ENCODE data around the gene IGLON5. TPM values are rescaled to one million over a fixed set of nuclear protein-coding genes. Genes with fewer than 3 reads are reported as not detected.

The IGLON5 gene
- polyA plus RNA-seq, 3 donors = 1.9 to 4.7 (median 3.5) TPM

DNA sequence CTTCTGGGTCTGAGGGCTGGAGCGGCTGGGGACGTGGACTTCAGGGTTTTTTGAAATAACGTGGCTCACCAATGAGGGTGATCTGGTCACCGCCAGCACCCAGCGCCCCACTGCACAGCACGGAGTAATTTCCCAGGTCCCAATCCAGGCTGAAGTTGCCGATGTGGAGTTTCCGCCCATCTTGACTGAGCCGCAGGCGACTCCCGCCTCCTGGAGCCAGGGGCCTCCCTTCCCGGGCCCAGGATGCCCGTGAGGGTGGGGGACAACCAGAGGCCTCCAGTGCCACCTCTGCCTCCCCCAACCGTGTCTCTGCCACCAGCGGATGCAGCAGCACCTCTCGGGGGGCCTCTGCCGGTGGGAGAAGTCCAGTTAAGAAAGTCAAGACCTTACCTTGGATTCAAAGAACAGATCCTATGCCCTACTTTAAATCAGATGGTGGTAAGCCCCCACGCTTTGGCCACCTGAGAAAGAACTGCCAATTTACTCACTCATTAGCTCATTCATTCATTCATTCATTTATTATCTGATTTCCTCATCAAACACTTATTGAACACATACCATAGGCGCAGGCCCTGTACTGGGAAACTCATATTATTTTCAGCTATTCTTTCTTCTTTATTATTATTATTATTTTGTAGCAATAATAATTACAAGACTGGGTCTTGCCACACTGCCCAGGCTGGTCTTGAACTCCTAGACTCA, 26.6 kb downstream of the IGLON5 start:
- no peak for DNase-seq

DNA sequence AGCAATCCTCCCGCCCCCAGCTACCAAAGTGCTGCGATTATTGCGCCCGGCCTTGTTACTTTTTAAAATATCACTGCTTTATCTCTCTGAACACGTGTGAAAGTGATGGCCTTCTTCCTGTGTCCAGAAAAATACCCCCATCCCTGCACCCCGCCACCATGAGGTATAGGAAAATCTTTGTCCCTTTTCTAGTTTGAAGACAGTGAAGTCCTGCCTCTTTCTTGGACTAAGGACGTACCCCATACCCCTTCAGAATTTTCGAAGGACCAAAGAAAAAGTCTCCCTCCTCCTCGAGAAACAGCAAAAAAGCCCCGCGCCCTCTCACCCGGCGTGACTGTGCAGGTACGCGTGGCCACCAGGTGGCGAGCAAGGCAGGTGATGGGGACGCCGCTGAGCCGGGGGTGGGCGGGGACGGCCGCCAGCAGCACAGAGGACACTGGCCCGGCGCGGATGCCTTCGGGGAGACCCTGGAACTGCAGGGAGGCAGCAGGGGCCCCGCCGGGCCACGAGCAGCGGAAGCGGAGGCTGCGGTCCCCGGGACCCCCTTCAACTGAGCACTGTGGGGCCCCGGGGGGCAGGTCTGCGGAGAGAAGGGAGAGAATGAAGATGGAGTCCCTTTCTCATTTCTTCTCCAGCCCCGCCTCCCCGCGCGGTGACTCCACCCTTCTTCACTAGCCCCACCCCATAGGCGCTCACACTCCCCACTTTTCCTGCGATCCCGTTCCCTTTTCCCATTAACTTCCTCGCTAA, 27.3 kb downstream of the IGLON5 start:
- DNase-seq = peak; percentile 80

DNA sequence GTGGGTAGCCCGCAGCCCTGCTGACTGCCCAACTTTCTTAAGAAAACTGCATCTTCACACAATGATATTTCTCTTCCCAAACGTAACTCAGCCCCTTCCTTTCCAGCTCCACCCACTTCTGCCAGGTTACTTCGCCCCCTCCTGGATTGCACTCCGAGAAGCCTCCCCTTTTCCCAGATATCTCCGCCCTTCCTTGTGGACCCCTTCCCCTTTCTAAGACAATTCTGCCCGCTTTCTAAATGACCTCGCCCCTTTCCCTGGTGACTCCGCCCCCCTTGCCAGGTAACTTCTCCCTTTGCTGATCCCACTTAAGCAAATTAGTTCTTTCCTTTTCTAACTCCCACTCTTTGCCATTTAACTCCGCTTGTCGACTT, 27.9 kb downstream of the IGLON5 start:
- DNase-seq = no peak

DNA sequence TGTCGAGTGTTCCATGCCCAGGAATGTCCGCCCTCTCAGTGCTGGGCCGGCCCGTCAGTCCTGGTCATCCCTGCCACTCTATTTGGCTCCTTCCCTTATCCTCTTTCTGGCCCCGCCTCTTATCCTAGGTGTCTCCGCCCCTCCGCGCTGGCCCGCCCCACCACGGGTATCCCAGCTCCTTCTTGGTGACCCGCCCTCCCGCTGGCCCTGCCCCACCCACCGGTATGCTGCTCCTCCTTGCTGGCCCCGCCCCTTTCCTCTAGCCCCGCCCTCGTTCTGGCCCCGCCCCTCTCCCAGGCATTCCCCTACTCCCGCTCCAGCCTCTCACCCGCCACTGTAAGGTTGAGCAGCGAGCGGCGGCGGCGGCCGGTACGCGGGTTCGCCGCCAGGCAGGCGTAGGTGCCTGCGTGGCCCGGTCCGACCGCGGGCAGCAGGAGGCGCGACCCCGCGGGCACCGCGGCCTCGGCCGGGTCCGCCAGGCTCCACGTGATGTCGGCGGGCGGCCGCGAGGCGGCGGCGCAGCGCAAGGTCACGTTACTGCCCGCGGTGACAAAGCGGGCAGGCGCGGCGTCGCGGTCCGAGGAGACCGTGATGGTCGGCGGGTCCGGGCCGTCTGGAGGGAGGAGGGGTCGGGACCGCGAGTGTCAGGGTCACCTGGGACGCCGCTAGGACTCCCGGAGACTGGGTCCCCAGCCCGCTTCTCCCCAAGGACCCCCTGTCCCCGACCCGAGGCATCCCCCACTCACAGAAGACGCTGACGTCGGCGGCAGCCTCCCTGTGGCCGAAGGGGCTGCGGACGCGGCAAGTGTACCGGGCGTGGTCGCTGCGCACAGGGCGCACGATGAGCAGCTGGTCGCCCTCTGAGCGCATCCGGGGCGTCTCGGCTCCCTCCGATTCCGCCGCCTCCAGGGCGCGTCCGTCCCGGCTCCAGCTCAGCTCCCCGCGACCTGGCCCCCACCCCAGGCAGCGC, 28.5 kb downstream of the IGLON5 start:
- DNase-seq = peak; percentile 93

DNA sequence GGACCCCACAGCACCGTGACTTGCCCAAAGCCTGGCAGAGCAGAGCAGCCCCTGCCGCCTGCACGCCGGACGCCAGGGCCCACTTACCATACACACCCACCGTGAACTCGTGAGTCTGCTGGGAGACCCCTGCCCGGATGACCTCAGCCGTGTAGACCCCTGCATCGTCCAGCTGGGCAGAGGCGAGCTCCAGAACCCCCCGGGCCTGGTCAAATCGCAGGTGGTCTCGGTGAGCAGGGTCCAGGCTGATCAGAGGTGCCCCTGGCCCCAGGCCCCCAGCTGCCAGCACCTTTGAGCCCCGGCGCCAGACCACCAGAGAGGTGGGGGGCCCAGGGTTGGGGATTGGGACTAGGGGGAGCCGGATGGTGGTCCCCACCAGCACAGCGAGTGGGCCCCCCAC, 29.6 kb downstream of the IGLON5 start:
- no peak for DNase-seq

DNA sequence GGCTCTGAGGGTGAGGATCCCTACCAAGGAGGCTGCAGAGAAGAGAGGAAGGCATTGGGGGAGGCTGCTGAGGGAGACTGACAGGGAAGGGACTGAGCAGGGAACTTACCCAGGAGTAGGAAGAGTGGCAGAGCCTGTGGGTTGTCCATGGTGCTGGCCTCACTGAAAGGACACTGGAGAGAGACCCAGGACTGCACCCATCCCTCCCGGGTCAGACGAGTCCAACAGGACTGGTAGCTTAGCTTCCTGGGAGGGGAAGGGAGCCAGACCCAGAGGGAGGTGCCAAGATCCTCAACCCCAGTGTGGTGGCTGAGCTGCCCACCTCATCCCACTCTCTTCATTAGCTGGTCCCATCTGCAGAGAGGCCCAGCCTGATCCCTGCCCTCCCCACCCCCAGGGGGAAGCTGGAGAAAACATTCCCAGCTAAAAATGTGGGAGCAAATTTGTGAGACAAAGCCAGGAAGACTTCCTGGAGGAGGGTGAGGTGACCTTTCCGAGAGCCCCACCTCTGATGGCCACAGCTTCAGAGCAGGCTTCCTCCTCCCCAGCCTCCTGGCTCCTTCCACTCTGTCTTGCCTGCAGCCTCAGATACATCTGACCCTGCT, 30.6 kb downstream of the IGLON5 start, which contains the start of gene VSIG10L:
VSIG10L (minus strand) TSS at position 164 of the 605 bp plus-strand sequence; CDS start at position 149, 15 bp downstream.
- no peak for DNase-seq

DNA sequence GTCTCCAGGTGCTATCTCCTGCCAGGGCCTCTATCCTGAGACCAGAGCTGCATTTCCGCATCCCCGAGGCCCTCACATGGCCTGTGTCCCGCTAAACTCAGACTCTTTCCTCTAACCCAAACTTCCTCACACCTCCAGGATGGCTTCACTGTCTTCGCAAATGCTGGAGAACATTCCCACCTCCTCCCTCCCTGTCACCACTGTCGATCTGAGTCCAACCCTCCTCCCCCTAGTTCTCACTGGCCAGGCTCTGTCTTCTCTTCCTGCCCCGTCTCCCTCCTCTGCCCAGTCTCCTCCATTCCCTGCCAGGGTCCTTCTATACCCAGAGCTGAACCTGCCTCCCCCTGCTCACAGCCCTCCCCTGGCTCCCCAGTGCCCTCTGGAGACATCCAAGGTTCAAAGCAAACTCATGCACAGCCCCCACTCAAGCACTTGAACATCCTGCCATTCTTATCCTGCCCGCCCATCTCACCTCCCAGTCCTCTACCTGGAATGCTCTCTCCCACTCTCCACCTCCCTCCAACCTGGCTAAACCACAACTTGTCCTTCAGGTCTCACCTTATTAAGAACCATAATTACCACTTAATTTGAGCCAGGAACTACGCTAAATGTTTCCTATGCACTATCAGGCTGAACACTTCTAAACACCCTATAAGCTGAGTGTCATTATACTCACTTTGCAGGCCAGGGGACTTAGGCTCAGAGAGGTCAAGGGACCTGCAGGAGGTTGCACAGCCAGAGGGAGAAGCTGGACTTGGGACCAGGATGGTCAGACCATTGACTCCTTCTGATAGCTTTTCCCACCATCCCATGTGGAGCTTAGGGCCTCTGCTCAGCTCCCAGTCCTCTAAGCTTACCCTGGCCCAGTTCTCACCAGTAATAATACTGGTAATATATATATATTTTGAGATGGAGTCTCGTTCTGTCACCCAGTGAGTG, 31.5 kb downstream of the IGLON5 start:
- no peak for DNase-seq

DNA sequence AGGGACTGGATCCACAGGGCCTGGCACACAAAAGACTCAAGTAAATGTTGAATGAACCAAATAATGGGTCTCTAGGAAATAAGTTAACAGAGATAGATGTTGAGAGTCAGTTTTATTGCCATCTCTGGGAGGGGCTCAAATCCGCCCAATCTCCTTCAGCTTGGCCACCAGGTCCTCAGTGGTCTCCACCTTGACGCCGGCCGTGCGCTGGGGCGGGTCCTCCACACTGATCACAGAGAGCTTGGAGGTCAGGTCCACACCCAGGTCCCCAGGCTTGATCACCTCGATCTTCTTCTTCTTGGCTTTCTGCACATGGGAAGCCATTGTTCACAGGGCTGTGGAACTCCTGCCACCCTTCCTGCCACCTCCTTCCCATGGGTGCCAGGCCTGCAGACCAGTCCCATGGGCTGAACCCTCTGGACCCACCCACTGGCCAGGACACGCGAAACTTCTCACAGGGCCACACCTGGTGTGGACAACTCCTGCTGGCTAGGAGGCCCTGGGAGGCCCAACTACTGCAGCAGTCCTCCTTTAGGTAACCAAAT, 33.7 kb downstream of the IGLON5 start:
- DNase-seq = no peak

DNA sequence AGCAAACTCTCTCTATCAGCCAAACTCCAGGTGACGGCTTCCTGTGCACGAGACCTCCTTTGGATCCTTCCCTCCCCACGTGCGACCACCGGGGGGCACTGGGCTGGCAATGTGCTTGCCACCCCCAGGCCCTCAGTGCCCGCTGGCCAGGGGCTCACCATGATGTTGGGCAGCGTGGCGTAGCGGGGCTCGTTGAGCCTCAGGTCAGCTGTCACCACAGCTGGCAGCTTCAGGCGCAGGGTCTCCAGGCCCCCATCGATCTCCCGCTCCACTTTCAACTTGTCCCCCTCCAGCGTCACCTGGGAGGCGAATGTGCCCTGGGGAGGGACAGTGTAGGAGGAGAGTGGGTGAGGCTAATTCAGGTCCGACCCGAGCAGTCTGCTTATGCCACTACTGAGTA, 35.3 kb downstream of the IGLON5 start:
- DNase-seq = no peak

DNA sequence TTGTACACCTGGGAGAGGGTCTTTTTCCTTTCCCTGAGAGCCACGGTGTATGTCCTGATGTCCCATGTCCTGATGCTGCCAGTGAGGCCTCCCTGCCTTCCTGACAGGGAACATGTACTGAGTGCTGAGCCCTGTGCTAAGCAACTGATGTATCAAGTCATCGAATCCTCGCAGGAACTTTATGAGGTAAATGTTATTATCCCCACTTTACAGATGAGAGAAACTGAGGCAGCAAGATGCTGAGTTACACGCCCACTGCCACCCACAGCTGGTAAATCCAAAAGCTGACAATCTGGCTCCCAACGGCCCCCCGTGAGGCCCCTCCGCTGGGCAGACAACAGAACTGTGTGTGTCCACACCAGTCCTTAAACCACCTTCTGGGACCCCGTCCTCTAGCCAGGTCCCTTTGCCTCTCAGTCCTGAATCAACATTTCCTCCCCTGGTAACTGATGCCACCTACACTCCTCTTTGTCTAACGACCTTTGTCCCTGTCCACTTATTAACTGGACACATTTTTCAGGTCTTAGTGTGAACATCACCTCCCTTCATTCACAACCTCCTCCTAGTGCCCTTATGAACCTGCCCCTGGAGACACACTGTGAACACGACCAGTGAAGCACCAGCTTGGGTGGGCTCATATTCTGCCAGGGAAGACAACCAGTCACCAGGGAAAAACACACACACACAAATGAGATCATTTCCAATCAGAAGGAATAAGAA, 35.9 kb downstream of the IGLON5 start:
- DNase-seq = no peak

DNA sequence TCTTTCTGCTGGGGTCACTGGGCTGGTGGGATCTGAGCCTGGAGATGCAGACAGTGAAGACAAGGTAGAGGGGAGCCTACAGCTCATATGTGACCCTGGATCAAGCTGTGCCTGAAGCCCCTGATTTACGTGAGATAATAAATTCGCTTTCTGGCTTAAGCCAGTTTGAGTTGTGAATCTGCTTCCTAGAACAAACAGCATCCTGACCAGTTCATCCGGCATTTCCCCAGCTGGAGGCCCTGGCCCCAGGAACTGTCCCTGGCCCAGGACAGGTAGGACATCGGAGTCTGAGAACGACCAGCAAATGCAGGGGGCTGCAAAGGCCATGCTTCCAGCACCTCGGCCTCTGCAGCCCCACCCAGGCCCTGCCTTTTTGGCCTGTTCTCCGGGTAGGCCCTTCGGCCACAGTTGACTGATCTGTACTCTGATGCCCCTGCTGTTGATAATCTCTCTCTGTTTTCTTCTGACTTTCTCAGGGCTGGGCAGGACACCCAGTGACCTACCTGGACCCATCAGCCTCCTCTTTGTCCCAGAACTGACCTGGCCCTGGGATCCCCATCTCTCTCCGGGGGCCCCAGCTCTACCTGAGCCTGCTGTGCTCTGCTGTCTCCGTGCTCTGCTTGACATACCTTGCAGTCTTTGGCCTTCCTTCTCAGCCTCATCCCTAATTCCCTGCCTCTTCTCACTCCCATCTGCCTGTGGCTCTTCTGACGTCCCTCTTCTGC, 40.0 kb downstream of the IGLON5 start:
- DNase-seq = no peak

DNA sequence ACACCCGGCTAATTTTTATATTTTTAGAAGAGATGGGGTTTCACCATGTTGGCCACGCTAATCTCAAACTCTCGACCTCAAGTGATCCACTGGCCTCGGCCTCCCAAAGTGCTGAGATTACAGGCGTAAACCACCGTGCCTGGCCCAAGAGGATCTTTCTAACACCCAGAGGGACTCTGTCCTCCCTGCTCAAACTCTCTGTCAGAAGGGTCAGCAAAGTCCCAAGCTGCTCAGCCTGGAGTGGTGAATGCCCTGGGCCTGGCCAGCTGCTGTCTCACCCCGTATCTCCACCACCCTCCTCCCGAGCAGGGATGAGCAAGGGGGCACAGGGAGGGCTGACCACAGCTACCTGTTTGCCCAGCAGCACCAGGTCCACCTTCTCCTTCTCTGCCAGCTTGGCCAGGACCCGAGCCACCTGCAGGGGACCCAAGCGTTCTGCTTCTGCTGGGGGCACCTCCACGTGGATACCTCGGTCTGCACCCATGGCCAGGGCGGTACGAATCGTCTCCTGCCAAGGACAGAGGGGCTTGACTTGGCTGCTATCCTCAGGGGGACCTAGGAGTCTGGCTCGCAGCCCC, 41.4 kb downstream of the IGLON5 start:
- no peak for DNase-seq

DNA sequence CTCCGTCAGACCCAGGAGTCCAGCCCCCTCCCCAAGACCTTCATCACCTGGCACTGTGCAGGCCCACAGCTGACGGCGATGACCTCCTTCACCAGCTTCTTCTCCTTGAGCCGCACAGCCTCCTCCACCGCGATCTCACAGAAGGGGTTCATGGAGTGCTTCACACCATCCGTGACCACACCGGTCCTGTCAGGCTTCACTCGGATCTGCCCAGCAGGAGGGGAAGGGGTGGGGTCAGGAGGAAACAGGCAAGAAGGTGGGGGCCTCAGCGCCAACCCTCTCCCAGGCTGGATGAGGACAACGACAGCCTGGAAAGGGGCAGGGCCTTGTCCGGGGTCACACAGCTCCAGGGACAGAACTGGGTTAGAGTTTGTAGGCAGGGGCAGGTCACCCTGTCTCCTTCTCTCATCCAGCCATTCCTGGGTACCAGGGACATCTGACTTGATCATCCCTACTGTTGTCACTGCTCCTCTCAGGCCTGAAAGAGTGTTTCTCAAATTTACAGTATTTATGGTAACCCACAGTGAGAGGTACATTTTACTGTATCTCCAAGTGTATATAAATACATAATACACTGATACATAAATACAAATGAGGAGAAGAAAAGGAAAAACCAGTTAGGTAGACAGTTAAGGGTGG, 42.8 kb downstream of the IGLON5 start:
- DNase-seq = no peak

DNA sequence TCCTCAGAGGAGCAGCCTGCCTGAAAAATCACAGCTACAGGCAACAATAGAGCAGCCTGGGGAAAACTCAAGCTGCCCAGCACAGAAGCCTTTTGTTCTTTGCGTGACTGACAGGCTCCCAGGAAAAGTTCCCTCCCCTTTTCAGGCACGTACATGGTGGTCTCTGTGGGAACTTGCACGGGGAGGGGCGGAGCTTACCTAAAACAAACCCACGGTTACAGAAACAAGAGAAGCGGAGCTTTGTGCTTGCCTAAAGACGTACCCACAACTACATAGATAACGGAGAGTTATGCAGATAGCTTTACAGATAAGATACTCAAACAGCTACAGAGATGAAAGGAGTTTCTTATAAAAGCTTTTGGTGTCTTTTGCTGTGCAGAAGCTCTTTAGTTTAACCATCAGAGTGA, 43.3 kb downstream of the IGLON5 start:
- DNase-seq = peak; percentile 52

DNA sequence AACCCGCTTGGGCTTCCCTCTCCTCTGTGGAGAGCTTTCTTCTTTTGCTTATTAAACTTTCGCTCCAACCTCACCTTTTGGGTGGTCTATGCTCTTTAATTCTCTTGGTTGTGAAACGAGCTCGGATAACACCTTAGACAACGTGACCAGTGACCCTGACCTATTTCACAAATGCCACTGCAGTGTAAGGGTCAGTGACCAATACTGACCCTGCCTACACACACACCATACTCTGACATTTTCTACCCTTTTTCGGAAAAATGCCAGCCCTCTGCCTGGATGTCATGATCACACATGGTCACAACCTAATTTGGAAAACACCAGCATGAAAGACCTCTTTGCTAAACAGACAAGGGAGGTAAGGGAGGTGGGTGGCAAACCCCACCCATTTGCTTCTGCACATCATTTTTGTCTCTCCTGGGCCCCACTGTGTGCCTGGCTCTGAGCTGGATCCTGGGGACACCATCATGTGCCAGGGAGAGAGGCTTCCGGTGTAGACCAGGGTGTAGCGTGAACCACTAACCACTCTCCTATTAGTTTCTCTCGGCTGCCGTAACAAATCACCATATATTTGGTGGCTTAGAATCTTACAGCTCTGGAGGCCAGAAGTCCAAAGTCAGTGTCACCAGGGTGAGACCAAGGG, 44.8 kb downstream of the IGLON5 start:
- no peak for DNase-seq

DNA sequence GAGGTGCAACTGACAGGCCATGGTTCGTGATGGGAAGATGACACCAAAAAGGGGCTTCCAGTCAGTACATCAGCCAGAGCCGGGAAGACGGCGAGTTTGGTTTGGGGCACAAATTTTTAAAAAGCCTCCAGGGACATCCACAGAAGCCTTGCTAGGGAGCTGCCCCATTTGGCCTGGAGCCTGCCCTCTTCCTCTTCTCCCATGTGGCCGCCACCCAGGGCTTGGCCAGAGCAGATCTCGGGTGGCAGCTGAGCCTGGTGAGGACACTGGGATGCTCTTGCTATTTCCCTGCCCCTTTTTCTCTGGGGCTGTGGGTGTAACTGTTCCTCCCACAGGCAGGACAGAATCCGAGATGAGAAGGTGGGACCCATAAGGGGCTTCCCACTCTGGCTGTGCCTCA, 46.5 kb downstream of the IGLON5 start:
- DNase-seq = no peak

DNA sequence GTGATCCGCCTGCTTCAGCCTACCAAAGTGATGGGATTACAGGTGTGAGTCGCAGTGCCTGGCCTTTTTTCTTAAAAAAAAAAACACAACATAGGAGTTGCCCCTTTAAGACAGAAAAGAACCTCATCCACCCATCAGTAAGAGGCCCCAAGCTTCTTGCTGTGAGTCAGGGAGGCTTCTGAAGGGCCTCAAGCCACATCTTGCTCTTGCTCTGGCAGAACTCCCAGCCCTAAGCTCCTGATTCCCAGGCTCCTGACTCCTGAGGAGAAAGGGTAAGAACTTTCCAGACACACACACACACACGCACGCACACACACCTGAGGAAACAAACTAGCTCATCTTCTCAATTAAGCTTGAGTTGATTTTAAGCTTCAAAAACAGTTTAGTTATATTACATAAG, 47.9 kb downstream of the IGLON5 start:
- DNase-seq = no peak

DNA sequence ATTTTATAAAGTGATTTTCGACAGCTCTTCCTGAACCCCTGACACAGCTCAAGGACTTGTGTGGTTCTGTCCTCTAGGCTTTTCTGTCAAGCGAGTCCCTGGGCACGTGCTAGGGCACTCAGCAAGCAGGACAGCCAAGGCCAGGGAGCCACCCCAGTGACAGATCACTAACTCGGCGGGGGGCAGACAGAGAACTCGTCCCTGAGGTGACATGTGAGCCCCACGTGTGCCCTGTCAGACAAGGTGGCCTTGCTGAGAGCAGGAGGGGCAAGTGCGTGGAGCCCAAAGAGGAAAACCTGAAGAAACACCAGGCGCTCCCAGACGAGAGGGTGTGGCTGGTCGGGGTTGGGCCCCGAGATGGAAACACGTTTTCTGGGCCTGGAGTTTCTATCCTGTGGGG, 49.8 kb downstream of the IGLON5 start:
- no peak for DNase-seq

Data from renal pelvis (tissue), 4 donors.